Stimulated activated CD8-positive, alpha-beta memory T cell treated with anti-CD3 and anti-CD28 coated beads, Interleukin-7, amount 100 ng/mL, for 48 hours (primary cell): ENCODE measurements around the gene DLGAP4.

Experiments used
- DNase-seq, 2 donors: peaks; one replicate each; pipeline ENCODE4 v3.0.0-alpha.2; 2020; ENCODE audit warnings: low read depth in 1 of 2; ENCODE audit errors: extremely low read depth in 1 of 2

Gene DLGAP4

DNA sequence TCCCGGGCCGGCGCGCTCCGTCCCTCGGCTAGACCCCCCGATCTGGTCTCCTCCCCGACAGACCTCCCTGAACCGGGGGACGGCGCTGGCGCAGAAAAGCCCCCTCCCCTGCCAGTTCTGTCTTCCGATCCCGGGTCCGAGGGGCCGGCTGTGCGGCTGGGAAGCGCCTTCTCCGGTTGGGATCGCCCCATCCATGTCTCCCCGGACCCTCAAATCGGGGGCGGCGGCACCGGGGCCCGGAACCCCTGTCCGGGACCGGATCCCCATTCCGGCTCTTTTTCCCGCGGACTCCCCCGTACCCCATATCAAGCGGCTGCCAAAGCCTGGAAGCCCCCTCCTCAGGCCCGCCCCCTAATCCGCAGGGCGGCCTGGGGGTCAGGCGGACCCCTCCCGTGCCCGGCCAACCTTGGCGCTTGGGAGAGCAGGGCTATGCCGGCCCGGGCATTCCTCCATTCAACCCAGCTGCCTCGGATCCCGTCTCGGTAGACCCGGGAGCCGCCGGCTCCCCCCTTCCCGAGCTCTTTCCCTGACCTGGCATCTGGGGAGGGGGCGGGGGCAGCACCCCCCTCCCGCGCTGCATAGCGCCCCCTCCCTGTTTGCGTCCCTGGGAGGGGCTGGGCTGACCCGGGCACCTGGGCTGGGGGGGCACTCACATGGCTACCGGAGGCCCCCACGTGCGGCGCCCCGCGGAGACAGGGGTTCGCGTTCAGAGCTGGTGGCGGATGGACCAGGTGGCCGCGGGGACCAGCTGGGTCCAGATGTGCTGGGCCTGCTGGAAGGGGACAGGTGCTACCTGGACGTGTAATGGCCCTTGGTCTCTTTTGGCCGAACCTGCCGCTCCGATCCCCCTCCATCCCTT lies 643 bp downstream of the DLGAP4 start:
- DNase-seq: no peak

DNA sequence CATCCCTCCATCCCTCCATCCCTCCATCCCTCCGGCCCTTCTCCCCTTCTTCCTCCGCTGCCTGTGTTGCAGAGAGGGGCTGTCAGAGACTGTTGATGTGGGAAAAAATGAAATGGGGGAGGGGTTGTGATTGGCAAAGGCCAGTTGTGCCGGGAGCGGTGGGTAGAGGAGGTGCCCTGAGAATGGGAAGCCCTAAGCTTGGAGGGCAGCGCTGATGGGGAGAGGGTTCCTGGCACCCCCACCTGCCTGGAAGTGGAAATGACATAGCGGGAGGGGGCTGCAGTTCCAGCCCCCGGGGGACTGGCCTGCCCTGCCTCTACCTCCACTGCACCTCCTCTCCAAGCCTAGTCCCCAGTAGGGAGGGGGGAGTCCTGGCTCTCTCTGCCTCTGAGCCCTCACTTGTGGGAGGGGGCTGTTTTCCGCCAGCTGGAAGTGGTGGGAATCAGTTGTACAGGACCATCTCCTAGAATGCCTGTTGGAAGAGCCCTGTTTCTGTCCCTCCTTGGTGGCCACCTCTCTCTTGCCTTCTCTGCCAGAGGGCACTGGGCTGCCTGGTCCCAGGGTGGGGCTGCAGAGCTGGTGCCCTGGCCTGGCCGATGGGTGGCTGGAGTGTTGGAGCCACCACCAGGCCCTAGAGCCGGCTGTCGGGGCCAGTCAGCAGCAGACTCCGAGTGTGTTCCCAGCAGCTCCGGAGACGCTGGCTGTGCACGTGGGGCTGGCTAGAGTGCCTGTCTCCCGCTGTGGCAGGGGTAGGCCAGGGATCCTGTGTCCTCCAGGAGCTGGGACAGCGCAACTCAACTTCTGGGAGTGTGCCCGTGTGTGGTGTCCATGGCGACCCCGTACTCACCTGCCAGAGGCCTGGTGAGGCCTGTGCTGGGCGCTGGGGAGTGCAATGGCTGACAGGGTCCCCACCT lies 1.5 kb downstream of the DLGAP4 start:
- no peak for DNase-seq

DNA sequence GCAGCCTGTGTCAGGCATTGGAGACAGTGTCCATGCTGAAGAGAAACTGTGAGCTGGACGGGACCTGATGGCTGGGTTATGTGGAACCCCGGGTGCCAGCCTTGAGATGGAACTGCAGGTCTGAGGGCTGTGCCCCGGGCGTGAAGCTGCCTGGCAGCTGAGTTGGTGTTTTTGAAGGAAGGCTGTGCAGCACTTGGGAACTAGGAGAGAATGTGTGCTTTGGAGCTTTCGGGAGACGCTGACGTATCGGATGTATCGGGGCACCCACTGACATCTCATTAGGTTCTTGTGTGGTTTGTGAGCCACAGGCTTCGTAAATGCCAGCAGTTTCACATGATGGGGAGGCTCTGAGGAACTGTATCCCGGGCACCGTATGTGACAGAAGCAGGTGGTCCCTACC lies 2.2 kb downstream of the DLGAP4 start:
- no peak for DNase-seq

DNA sequence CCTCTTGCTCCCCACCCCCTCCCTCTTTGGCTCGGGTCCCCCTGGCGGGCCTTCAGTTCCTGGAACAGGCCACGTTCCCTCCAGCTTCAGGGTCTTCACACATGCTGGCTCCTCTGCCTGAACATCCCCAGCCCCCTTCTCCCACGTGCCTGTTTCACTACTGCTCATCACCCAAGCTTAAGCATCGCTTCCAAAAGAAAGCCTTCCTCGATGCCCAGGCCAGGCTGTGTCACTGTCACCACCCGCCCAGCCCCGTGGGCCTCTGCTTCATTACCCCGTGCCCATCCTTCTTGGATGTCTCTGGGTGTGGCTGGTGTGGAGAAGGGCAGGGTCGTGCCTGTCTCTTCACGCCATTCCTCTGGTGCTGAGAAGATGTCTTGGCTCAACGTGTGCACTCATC lies 2.8 kb downstream of the DLGAP4 start:
- no peak for DNase-seq

- DNase-seq: no peak
Measured at GRCh38 chr20:36309643-36310042, 3.5 kb downstream of the DLGAP4 start.

GRCh38 chr20:36310215-36310981 lies 4.3 kb downstream of the DLGAP4 start:
- no peak for DNase-seq

DNA sequence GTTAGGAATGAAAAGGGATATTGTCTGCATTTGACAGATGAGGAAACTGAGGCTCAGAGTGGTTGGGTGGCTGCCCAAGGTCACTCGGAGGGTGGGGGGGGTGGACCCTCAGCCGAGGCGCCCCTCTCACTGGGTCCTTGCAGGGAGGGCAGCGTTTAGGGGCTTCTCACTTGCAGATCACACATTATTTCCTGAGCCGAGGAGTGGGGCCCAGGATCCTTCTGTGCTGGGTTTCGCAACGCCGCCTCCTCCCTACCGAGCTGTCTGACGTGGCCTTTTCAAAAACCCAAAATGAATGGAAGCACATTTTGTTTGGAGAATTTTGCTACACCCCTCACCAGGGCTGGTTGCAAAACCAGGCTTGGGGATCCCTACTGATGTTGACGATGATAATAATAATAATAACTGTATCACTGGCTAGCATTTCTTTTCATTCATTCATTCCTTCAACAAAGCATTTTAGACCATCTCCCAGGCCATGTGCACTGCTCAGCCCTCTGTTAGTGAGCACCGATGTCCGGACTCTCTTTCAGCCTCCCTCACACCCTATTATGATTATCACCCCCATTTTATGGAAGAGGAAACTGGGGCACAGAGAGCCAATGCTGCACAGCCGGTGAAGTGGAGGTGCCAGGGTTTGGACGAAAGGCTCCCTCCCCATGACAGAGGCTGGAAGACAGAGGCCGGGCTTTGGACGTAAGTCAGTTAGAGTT lies 5.2 kb downstream of the DLGAP4 start:
- DNase-seq: no peak

- no peak for DNase-seq
Measured at GRCh38 chr20:36311854-36312723, 6.0 kb downstream of the DLGAP4 start.

DNA sequence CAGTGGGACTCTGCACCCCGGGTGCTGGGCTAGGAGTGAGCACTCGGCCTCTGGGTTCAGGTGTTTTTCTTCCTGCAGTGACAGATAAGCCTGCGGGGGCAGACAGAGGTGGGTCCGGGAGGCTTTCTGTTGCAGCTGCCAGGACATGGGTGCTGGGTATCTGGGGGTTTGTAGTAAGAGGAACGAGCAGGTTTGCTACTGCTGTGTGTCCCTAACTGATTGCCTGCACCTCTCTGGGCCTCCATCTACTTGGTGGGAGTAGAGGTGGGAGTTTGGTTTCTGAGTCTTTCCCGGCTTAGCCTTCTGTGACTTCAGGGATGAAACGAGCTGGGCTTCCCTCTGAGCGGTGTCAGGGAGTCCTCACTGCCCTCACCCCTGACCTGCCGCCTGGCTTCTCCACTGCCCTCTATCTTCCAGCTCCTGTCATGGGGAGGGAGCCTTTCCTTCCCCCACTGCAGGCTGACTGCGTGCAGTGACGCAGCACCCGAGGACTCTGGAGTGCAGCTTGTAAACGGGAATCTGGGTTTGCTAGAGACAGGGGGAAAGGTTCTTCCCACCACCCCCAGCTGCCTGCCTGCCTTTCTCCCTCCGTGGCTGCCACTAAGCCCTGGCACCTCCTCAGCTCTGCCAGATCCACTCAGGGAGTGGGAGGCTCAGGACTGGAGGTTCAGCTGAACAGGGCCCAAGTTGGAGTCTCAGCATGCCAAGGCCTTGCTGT lies 6.7 kb downstream of the DLGAP4 start:
- DNase-seq: no peak

- no peak for DNase-seq
Measured at GRCh38 chr20:36313476-36313875, 7.3 kb downstream of the DLGAP4 start.

DNA sequence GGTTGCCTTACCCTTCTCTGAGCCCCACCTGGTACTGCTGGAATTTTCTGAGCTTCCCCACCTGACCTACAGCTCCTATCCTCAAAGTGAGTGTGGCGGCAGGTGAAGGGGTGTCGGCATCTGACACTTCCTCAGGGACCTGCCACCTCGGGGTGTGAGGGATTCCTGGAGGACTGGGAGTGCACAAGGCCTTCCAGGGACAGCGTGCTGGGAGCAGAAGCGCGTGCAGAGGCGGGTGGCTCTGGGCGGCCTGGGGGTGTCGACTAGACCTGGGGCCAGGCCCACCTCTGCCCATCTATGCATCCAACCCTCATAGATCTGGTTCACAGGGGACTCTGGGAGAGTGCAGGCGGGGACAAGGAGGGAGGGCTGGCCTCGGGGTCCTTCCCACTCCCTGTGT lies 7.8 kb downstream of the DLGAP4 start:
- DNase-seq: no peak

DNA sequence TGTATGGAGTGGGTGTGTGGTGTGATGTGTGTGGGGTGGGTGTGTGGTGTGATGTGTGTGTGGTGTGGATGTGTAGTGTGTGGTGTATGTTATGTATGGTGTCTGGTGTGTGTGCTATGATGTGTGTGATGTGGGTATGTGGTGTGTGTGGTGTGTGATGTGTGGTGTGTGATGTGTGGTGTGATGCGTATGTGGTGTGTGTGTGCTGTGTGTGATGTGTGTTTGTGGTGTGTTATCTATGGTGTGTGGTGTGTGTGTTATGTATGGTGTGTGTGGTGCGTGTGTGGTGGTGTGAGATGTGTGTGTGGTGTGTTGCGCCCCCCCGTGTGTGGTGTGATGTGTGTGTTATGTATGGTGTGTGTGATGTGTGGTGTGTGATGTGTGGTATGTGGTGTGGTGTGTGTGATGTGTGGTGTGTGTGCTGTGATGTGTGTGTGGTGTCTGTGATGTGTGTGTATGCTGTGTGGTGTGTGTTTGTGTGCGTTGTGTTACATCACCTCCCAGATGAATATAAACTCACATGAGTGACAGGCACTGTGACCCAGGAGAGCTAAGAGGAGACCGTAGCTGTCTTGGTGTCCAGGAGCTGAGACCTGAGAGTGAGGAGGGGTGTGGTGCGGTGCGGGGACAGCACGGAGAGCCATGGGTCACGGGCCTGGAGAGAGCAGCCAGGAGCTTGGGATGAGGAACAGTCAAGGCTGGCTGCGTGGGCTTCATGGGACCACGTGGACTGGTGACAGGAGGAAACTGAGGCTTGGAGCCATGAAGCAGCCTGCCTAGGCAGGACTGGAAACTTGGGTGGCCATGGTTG lies 8.8 kb downstream of the DLGAP4 start:
- DNase-seq: no peak

- no peak for DNase-seq
Measured at GRCh38 chr20:36315545-36316351, 9.6 kb downstream of the DLGAP4 start.

DNA sequence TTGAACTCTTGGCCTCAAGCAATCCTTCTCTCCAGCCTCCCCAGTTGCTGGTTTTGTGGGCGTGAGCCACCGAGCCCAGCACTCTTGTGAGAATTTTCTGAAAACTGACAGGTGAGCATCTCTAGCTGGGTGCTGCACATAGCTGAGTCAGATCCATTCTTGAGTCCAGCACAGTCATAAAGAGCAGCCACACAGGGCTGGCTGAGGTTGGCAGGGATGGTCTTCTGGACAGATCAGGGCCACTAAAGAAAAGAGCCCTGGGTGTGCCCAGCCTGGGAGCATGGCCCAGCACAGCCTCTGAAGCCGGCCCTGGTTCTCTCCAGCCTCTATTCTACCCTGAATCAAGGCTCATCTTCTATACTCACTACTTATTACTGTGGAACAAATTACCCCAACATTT lies 11.5 kb downstream of the DLGAP4 start:
- no peak for DNase-seq

- no peak for DNase-seq
Measured at GRCh38 chr20:36318166-36318565, 12.0 kb downstream of the DLGAP4 start.

GRCh38 chr20:36319356-36320260 lies 13.5 kb downstream of the DLGAP4 start:
- no peak for DNase-seq
